GM19372 (cell line): ENCODE results near the gene PSTPIP1.

Experiments used
- ATAC-seq: cut with Tn5 transposase; IDR thresholded peaks from one replicate; pipeline ENCODE4 v1.9.1; 2021; ENCODE audit warnings: mild to moderate bottlenecking, low read depth, moderate library complexity; ENCODE audit not compliant: unreplicated experiment

Gene PSTPIP1

GRCh38 chr15:77038312-77039216 is 43.6 kb downstream of the PSTPIP1 start:
- no peak for ATAC-seq

- ATAC-seq, result no peak
These were observed 44.2 kb downstream of the PSTPIP1 start for GRCh38 chr15:77039217-77039533.

- ATAC-seq, result no peak
These were observed 44.9 kb downstream of the PSTPIP1 start for GRCh38 chr15:77039848-77040247.

DNA sequence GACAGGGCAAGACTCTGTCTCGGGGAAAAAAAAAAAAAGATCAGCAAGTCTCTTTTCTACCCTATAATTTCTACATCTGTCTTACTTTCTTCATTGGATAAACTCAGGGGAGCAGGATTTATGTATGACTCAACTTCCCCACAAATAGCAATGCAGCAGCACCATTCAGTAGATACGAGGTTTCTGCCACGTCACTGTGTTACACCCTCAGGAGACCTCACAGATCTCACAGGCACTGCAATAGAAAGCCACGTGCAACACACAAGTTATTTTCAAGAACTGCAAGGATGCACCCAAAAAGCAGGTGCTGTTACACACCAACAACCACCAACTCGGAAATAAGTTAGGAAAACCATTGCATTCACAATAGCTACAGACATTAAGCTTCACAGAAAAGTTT is 45.7 kb downstream of the PSTPIP1 start:
- ATAC-seq, result no peak

GRCh38 chr15:77042245-77042919 is 47.5 kb downstream of the PSTPIP1 start:
- no peak for ATAC-seq

GRCh38 chr15:77042955-77043920 is 48.3 kb downstream of the PSTPIP1 start:
- ATAC-seq, result no peak

GRCh38 chr15:77044228-77045042 is 49.5 kb downstream of the PSTPIP1 start:
- ATAC-seq, result no peak

DNA sequence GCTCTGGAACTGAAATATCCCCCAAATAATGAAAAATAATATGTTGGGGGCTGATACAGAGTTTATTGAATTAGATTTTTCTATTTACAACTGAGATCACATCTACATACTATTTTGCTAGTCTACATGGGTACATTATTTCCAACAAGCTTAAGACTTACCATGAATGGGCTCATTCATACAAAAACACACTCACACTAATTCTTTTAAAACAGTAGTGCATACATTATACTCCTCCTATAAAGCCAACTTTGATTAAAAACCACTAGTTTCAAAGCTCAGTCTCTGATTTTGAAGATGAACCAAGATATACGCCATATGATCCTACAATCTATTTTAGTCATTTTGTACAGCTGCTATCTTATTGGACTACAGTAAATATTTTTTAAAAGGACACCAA is 51.1 kb downstream of the PSTPIP1 start:
- no peak for ATAC-seq

GRCh38 chr15:77046704-77047412 is 51.9 kb downstream of the PSTPIP1 start:
- no peak for ATAC-seq

DNA sequence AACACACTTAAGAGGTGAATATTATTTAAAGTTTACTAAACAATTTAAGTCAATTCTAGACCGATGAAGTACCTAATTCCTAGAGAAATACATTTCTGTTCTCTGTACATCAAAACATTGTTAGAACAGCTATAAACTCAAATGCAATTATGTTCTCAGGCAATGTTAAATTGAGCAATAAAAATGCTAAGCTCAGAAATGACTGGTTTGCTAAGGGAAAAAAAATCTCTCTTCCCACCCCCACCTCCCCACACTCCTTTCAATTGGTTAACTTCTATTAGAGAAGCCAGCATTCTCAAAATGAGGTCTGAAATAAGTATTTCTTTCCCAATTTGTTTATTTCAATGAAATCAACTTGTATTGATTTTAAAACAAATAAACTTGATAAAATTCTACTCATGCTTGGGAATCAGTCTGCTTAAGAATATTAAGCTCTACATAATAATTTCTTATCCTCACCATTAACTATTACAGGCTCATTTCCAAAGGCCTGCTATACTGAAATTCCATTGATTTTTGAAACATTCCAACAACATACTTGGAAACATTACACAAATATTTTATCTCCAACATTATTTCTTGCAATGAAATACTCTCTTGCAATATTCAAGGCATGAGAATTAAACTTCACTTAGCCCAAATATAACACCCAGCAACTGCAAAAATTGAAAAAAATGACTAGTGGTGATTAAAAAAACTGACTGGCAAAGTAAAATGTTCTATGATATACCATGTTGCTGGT is 53.4 kb downstream of the PSTPIP1 start:
- ATAC-seq, result no peak

DNA sequence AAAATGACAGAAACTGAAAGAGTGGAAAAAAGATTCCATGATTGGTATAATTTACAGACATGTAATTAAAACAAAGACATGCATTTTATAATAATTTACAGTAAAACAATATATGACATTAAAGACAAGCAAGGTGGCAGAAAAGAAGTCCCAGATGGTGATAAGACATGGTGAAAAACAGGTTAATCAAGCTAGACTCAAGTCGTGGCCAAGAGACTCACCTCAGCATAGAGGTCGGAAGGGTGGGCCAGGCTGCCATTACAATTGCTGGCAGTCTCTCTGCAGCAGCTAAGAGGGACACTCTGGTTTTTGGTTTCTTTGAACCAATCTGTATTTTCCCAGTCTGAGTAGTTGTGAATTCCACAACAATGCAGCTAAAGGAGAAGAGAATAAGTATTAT is 57.6 kb downstream of the PSTPIP1 start:
- ATAC-seq, result no peak

- no peak for ATAC-seq
These were observed 58.8 kb downstream of the PSTPIP1 start for GRCh38 chr15:77053709-77054108.

GRCh38 chr15:77057072-77057471 is 62.1 kb downstream of the PSTPIP1 start:
- no peak for ATAC-seq

GRCh38 chr15:77057685-77058084 is 62.8 kb downstream of the PSTPIP1 start:
- no peak for ATAC-seq

DNA sequence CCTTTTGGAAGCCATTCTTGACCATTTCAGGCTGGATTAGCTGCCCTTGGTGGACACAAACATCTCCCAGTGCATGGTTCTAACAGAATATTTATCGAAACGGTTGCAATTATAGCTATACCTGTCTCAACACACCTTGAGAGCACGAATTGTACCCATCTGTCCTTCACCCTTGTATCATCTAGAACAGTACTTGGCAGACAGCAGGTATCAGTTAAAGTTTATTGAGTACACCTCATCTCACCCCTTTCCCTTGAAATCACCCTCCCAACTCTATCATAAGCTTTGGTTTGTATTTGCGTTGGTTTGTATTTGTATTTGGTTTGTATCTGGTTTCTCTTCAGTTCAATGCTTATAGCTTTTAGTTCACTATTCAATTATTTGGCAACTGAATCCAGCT is 63.5 kb downstream of the PSTPIP1 start:
- ATAC-seq, result no peak

DNA sequence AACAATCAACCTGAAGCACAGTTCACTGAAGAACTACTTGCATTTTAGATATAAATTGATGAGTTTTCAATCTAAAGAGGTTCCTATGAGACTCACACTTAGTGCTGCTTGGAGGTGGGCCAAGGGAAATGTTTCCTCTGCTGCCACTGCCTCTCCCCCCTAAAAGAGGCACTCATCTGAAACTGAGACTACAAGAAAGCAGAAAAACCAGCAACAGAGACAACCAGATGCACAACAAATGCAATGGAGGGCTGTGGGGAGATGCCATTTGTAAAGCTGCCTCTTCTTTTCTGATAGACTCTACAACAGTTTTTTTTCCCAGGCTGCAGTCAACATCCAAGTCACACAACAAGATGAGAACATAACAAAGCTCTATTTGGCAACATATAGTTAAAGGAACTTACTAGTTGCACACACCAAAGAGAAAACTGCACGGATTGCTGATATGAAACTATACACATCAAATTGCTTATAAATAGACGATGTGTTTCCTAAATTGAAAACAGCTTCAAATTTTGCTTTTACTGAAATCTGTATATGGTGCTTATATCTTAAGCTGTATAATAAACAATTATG is 64.9 kb downstream of the PSTPIP1 start:
- ATAC-seq, result no peak

DNA sequence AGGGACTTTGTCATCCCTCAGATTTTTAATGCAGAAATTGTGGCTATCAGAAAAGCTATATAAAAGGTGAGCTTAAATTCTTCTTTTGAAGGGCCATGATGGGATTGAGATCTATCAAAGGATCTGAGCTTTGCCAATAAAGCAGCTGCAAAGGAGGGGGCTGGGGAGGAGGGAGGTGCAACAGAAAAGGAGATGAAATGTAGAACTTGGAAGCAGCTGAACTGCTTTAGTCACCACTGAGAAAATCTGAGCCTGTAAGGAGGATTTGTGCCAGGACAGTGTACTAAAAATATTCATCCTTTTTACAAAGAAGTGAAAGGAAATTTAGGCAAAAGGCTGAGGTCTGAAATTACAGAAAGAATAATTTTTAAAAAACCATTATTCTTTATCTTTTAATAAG is 65.6 kb downstream of the PSTPIP1 start:
- ATAC-seq, result no peak

- no peak for ATAC-seq
These were observed 68.3 kb downstream of the PSTPIP1 start for GRCh38 chr15:77063249-77063648.
